Endothelial cell of umbilical vein (primary cell): Measurements from ENCODE around the gene TXK. TPM values are rescaled to one million over a fixed set of nuclear protein-coding genes. Genes with fewer than 3 reads are reported as not detected.

Source experiments
- BruUV-seq: library from RNA; stranded (reverse); fragments of 400-500 nt; replicated peaks from 2 replicates; lab custom pipeline; 2021; lab: Mats Ljungman, UMichigan
- CTCF ChIA-PET: fragments of 300-600, 350-600 bp; sonication (Branson Sonifier 250); formaldehyde crosslinking; loops from one replicate; lab custom pipeline; 2021; ENCODE audit warnings: antibody characterized with exemption, inconsistent platforms; lab: Charles Lee
- POLR2A ChIA-PET: fragments of 300-600, 350-600 bp; sonication (Branson Sonifier 250); formaldehyde crosslinking; loops from one replicate; lab custom pipeline; 2021; ENCODE audit warnings: antibody characterized with exemption, inconsistent platforms; lab: Charles Lee
- DNase-seq: peaks from one replicate; pipeline ENCODE4 v3.0.0-alpha.2; 2011; ENCODE audit warnings: low read depth, low spot score
- FAIRE-seq: peaks from 2 replicates; lab custom pipeline; 2011; peaks lifted over from hg19 to GRCh38; lab: Jason Lieb, UNC
- H2AFZ ChIP-seq: 2 replicates; pipeline ENCODE4 v1.6.0; 2012; ENCODE audit warnings: low read depth, low read length, control low read depth, inconsistent platforms
- H3K27ac ChIP-seq: 2 replicates; pipeline ENCODE4 v1.5.1; 2011; ENCODE audit warnings: low read depth, mild to moderate bottlenecking, control low read depth, low read length, moderate library complexity; ENCODE audit not compliant: insufficient read depth
- H3K27me3 ChIP-seq, 2 experiments: 2 replicates each; pipeline versions ENCODE4 v1.6.0 to v1.6.1; 2011; ENCODE audit warnings: low read length in 2 of 2, mixed read lengths in 1 of 2; ENCODE audit not compliant: control insufficient read depth in 2 of 2, insufficient read depth in 2 of 2
- H3K36me3 ChIP-seq, 2 experiments: 2 replicates in 1 of 2; 3 replicates in 1 of 2; pipeline ENCODE4 v1.5.1; 2011; ENCODE audit warnings: low read length in 2 of 2, mild to moderate bottlenecking in 1 of 2, moderate library complexity in 1 of 2; ENCODE audit not compliant: control insufficient read depth in 2 of 2, insufficient read depth in 2 of 2; ENCODE audit errors: extremely low read depth in 1 of 2
- H3K4me1 ChIP-seq: 3 replicates; pipeline ENCODE4 v1.5.1; 2011; ENCODE audit warnings: mild to moderate bottlenecking, low read length; ENCODE audit not compliant: control insufficient read depth, insufficient read depth; ENCODE audit errors: extremely low read depth
- H3K4me2 ChIP-seq: 2 replicates; pipeline ENCODE4 v1.6.1; 2011; ENCODE audit warnings: low read length, control low read depth, mixed read lengths; ENCODE audit not compliant: insufficient read depth
- H3K4me3 ChIP-seq, 3 experiments: fragments of 200-600 bp in 1 of 3; sonication (generic), shearing (Covaris generic) in 1 of 3; replicated peaks in 1 of 3; 2 replicates each; pipeline ENCODE4 v1.5.1; 2011 to 2016; ENCODE audit warnings: control low read depth in 3 of 3, low read length in 3 of 3, mild to moderate bottlenecking in 2 of 3, inconsistent platforms in 1 of 3, low read depth in 1 of 3, moderate library complexity in 1 of 3; ENCODE audit not compliant: insufficient read depth in 1 of 3
- H3K79me2 ChIP-seq: 2 replicates; pipeline ENCODE4 v1.6.0; 2012; ENCODE audit warnings: low read length, inconsistent platforms; ENCODE audit not compliant: control insufficient read depth, insufficient read depth
- H3K9ac ChIP-seq: replicated peaks from 2 replicates; pipeline ENCODE3; 2011; ENCODE audit warnings: low read length, control low read depth; ENCODE audit not compliant: insufficient read depth; ENCODE audit errors: extremely low read depth
- H3K9me1 ChIP-seq: replicated peaks from 3 replicates; pipeline ENCODE4 v1.6.0; 2011; ENCODE audit warnings: mild to moderate bottlenecking, low read length; ENCODE audit not compliant: control insufficient read depth, insufficient read depth; ENCODE audit errors: extremely low read depth
- H3K9me3 ChIP-seq: replicated peaks from 2 replicates; pipeline ENCODE4 v1.5.1; 2012; ENCODE audit warnings: low read length, inconsistent platforms; ENCODE audit not compliant: control insufficient read depth, insufficient read depth
- H4K20me1 ChIP-seq: replicated peaks from 2 replicates; pipeline ENCODE3; 2011; ENCODE audit warnings: mild to moderate bottlenecking, low read length; ENCODE audit not compliant: control insufficient read depth, insufficient read depth; ENCODE audit errors: extremely low read depth
- CTCF ChIP-seq, 2 donors: IDR thresholded peaks; 1 replicate in 1 of 2; 2 replicates in 1 of 2; pipeline ENCODE4 v1.5.1; 2011; ENCODE audit warnings: low read length in 2 of 2, mild to moderate bottlenecking in 2 of 2, moderate library complexity in 2 of 2, control low read depth in 1 of 2, inconsistent platforms in 1 of 2, low read depth in 1 of 2; ENCODE audit not compliant: insufficient read depth in 1 of 2; ENCODE audit errors: extremely low read depth in 1 of 2
- EZH2 ChIP-seq: IDR thresholded peaks from 2 replicates; pipeline ENCODE4 v1.6.1; 2012; ENCODE audit warnings: borderline replicate concordance, low read depth, mild to moderate bottlenecking, moderate library complexity, low read length, inconsistent platforms; ENCODE audit not compliant: severe bottlenecking
- FOS ChIP-seq: IDR thresholded peaks from 2 replicates; pipeline ENCODE4 v1.6.1; 2011; ENCODE audit warnings: mild to moderate bottlenecking, low read length, moderate library complexity, borderline replicate concordance; ENCODE audit not compliant: insufficient read depth
- GATA2 ChIP-seq: IDR thresholded peaks from 2 replicates; pipeline ENCODE4 v1.7.0; 2011; ENCODE audit warnings: low read depth, mild to moderate bottlenecking, moderate library complexity, mixed read lengths, low read length; ENCODE audit not compliant: insufficient read length, insufficient read depth
- JUN ChIP-seq: IDR thresholded peaks from 2 replicates; pipeline ENCODE4 v1.6.1; 2011; ENCODE audit warnings: borderline replicate concordance, low read depth; ENCODE audit not compliant: insufficient read length, insufficient read depth
- MYC ChIP-seq: IDR thresholded peaks from one replicate; pipeline ENCODE4 v1.6.1; 2011; ENCODE audit warnings: mild to moderate bottlenecking, low read depth, low read length
- POLR2A ChIP-seq: IDR thresholded peaks from 2 replicates; pipeline ENCODE4 v1.6.1; 2012; ENCODE audit warnings: low read depth, mild to moderate bottlenecking, control low read depth, low read length
- POLR2AphosphoS5 ChIP-seq: IDR thresholded peaks from 2 replicates; pipeline ENCODE4 v1.6.1; 2012; ENCODE audit warnings: low read depth, mild to moderate bottlenecking, control low read depth, low read length, moderate library complexity; ENCODE audit not compliant: insufficient read depth
- dilution Hi-C: fragments of 300-500 bp; cut with MboI; formaldehyde crosslinking; loops from one replicate; pipeline ENCODE4 v1.15.0; 2019; ENCODE audit warnings: low sequenced_read_pairs; ENCODE audit not compliant: extremely low pct_ligation_motif_present
- intact Hi-C: fragments of 100-400 bp; cut with micrococcal nuclease; formaldehyde crosslinking; loops from one replicate; pipeline ENCODE4 v1.10.0; 2022
- polyA plus RNA-seq, 4 experiments: library from polyadenylated mRNA; depleted of rRNA in 3 of 4; stranded (reverse) in 3 of 4; unstranded in 1 of 4; fragments of >200 nt; gene quantifications; 2 replicates each; pipeline versions ENCODE4 v1.2.1 to v1.2.3, GENCODE V29; 2011 to 2012; ENCODE audit warnings: missing spikeins in 1 of 4
- total RNA-seq: library from RNA; stranded (reverse); gene quantifications from 2 replicates; pipeline ENCODE4 v1.2.3, GENCODE V29; 2021
- TF ChIP-seq, protein P1 (sequence below): IDR thresholded peaks from 2 replicates; pipeline ENCODE4 v1.6.1; 2011; ENCODE audit not compliant: insufficient read depth, insufficient read length

Gene TXK
- total and polyA plus RNA-seq, 2 donors (not counting 3 experiments of a cell fraction or from before 2014, with no cell fraction given): 0.26 to 0.97 TPM

- dilution Hi-C loops (no loop called here), intact Hi-C loops (loop anchor here (1.0 to 2.0 kb wide), 2 partner anchors 32 to 105 kb away; no protein-coding TSS in a partner anchor)
- no peak overlapping the region for H3K4me2 ChIP-seq
- no peak for TF ChIP-seq EZH2
- TF ChIP-seq, protein P1, sequence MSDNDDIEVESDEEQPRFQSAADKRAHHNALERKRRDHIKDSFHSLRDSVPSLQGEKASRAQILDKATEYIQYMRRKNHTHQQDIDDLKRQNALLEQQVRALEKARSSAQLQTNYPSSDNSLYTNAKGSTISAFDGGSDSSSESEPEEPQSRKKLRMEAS: no peak
- no peak for TF ChIP-seq JUN
- TF ChIP-seq MYC: no peak
- TF ChIP-seq POLR2AphosphoS5: no peak
- no peak for TF ChIP-seq CTCF (IDR thresholded peaks at IDR 0.05; ENCODE audit: extremely low read depth in 1 of 2, insufficient read depth in 1 of 2, low read depth in 1 of 2, low read length in 2 of 2)
- TF ChIP-seq GATA2: no peak
- TF ChIP-seq POLR2A: no peak
- TF ChIP-seq FOS: no peak
- H4K20me1 ChIP-seq: no peaks in the 10 kb centered on the region
- H3K27me3 ChIP-seq: no peaks in the 10 kb centered on the region
- BruUV-seq: no TSS peak
- H2AFZ ChIP-seq: no peak overlapping the region
- no peak for FAIRE-seq
- no peaks in the 10 kb centered on the region for H3K9me1 ChIP-seq
- no peaks in the 10 kb centered on the region for H3K9me3 ChIP-seq
- H3K27ac ChIP-seq: no peak overlapping the region
- CTCF ChIA-PET: interaction anchor here (1.0 to 2.1 kb wide), 13 partner anchors 8 to 440 kb away, joined by 3 to 36 read pairs (median 6); no protein-coding TSS in a partner anchor
- H3K79me2 ChIP-seq: no peaks in the 10 kb centered on the region
- H3K36me3 ChIP-seq: no peaks in the 10 kb centered on the region
- no peak for DNase-seq
- POLR2A ChIA-PET: no interaction called here
- no peaks in the 10 kb centered on the region for H3K4me1 ChIP-seq
- no peak overlapping the region for H3K9ac ChIP-seq
- no peak overlapping the region for H3K4me3 ChIP-seq
Observed at GRCh38 chr4:48108309-48109073, 25.6 kb downstream of the TXK start.
